Mammary epithelial cell (primary cell): ENCODE results near the gene HBB.

Experiments used
- CTCF ChIP-seq, 2 donors: IDR thresholded peaks in 1 of 2; conservative IDR thresholded peaks in 1 of 2; 2 replicates each; pipeline ENCODE4 v1.5.1; 2011 to 2012; ENCODE audit warnings: inconsistent platforms in 2 of 2, low read length in 2 of 2, mild to moderate bottlenecking in 2 of 2, control low read depth in 1 of 2, low read depth in 1 of 2; ENCODE audit not compliant: insufficient read depth in 1 of 2; ENCODE audit errors: extremely low read depth in 1 of 2
- EZH2 ChIP-seq: IDR thresholded peaks from 2 replicates; pipeline ENCODE4 v1.6.1; 2012; ENCODE audit warnings: low read length, inconsistent platforms, borderline replicate concordance

- TF ChIP-seq CTCF (conservative IDR thresholded peaks at IDR 0.05 in 1 of 2, IDR thresholded peaks at IDR 0.05 in 1 of 2; ENCODE audit: extremely low read depth in 1 of 2, insufficient read depth in 1 of 2, low read depth in 1 of 2, low read length in 2 of 2): no peak
- TF ChIP-seq EZH2: no peak
Measured at GRCh38 chr11:5224538-5225479, 2.1 kb downstream of the HBB start.
